ENCODE results near the gene FUT3. TPM values are rescaled to one million over a fixed set of nuclear protein-coding genes. Genes with fewer than 3 reads are reported as not detected.
"Not testable (repeated sequence)": the region's sequence is repeated elsewhere in the genome, so short reads cannot be mapped to it uniquely, and the experiment has no call there.

FUT3 gene
- total RNA-seq, 5 donors from 2014 or later (not counting 1 experiment from before 2014, with no cell fraction given), result 0.13 to 0.50 (median 0.18) TPM; not detected in 1

DNA sequence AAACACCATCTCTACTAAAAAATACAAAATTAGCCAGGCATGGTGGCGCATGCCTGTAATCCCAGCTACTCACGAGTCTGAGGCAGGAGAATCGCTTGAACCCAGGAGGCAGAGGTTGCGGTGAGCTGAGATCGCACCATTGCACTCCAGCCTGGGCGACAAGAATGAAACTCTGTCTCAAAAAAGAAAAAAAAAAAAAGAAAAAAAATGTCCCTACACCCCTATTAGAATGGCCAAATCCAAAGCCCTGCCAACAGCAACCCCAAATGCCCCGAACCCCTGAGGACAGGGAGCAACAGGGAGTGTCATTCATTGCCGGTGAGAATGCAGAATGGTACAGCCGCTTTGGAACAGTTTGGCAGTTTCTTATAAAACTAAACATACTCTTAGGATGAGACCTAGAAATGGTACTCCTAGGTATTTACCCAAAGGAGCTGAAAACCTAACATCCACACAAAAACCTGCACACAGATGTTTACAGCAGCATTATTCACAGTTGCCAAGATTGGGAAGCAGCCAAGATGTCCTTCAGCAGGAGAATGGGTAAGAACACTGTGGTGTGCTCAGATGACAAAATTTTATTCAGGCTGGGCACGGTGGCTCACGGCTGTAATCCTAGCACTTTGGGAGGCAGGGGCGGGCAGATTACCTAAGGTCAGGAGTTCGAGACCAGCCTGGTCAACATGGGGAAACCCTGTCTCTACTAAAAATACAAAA lies 32.1 kb upstream of the FUT3 start:
- H3K27me3 ChIP-seq (replicated peaks in 1 of 2; ENCODE audit: control insufficient read depth in 2 of 2, extremely low read depth in 1 of 2, insufficient read depth in 2 of 2, low read length in 1 of 2), result peaks cover 5 to 52% of the 10 kb centered on the region in 2 experiments
- H3K27me3 Mint-ChIP-seq, result peaks cover 7 to 27% of the 10 kb centered on the region in 2 donors
- DNase-seq; H3K27ac Mint-ChIP-seq; H3K9me3 Mint-ChIP-seq; H3K36me3 ChIP-seq (ENCODE audit: control insufficient read depth in 2 of 2, extremely low read depth in 1 of 2, insufficient read depth in 1 of 2, low read length in 1 of 2); H3K36me3 Mint-ChIP-seq; H3K27ac ChIP-seq (ENCODE audit: low read length); ATAC-seq (replicated peaks in 1 of 4); H3K9me3 ChIP-seq; H3K4me3 Mint-ChIP-seq; POLR2A ChIA-PET; H3K4me1 Mint-ChIP-seq; H3K4me1 ChIP-seq (ENCODE audit: control insufficient read depth in 1 of 2, extremely low read depth in 1 of 2, insufficient read depth in 2 of 2, low read length in 2 of 2); H3K4me3 ChIP-seq (ENCODE audit: control insufficient read depth in 1 of 2, extremely low read depth in 1 of 2, low read length in 1 of 2): not testable (repeated sequence)
- CTCF ChIA-PET, result interaction anchor here in 1 of 2 donors (0.7 kb wide), 1 partner anchor 371 kb away, joined by 5 read pairs; no protein-coding TSS in a partner anchor
- WGBS (ENCODE audit: insufficient coverage), result 91% methylated on average over 6 of the region's 13 CpGs

DNA sequence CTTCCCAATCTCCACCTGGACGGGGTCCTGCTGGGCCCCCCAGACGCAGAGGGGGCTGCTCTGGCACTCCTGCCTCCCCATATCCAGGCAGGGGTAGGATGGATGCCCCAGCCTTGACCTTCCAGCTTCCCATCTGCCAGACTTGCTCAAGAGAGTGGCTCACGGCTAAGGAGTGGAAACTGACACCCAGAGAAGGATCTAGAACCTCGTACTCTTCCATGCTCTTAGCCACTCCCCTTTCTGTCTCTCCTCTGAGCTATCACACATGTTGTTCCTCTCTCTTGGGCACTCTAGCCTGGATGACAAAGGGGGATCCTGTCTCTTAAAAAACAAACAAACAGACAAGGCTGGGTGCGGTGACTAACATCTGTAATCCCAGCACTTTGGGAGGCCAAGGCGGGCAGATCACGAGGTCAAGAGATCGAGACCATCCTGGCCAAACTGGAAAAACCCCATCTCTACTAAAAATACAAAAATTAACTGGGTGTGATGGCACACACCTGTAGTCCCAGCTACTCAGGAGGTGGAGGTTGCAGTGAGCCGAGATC lies 31.2 kb upstream of the FUT3 start:
- H3K27ac ChIP-seq (ENCODE audit: low read length), result no peak overlapping the region
- no peaks in the 10 kb centered on the region for H3K36me3 ChIP-seq (ENCODE audit: control insufficient read depth in 2 of 2, extremely low read depth in 1 of 2, insufficient read depth in 1 of 2, low read length in 1 of 2)
- H3K4me3 ChIP-seq (ENCODE audit: control insufficient read depth in 1 of 2, extremely low read depth in 1 of 2, low read length in 1 of 2), result no peak overlapping the region
- no peak for DNase-seq
- Mint-ChIP-seq H3K27ac (no peak overlapping the region), H3K27me3 (peaks cover 9 to 31% of the 10 kb centered on the region in 2 donors), H3K9me3 (no peaks in the 10 kb centered on the region), H3K36me3 (no peaks in the 10 kb centered on the region), H3K4me3 (no peak overlapping the region), H3K4me1 (no peaks in the 10 kb centered on the region)
- CTCF ChIA-PET, result interaction anchor here in 1 of 2 donors (0.7 kb wide), 1 partner anchor 370 kb away, joined by 5 read pairs; no protein-coding TSS in a partner anchor
- H3K27me3 ChIP-seq (replicated peaks in 1 of 2; ENCODE audit: control insufficient read depth in 2 of 2, extremely low read depth in 1 of 2, insufficient read depth in 2 of 2, low read length in 1 of 2), result peaks cover 5 to 59% of the 10 kb centered on the region in 2 experiments
- no peak for ATAC-seq (replicated peaks in 1 of 4)
- H3K4me1 ChIP-seq (ENCODE audit: control insufficient read depth in 1 of 2, extremely low read depth in 1 of 2, insufficient read depth in 2 of 2, low read length in 2 of 2), result no peaks in the 10 kb centered on the region
- POLR2A ChIA-PET, result no interaction called here
- WGBS (ENCODE audit: insufficient coverage), result 37% methylated on average over 4 of the region's 9 CpGs
- no peaks in the 10 kb centered on the region for H3K9me3 ChIP-seq

DNA sequence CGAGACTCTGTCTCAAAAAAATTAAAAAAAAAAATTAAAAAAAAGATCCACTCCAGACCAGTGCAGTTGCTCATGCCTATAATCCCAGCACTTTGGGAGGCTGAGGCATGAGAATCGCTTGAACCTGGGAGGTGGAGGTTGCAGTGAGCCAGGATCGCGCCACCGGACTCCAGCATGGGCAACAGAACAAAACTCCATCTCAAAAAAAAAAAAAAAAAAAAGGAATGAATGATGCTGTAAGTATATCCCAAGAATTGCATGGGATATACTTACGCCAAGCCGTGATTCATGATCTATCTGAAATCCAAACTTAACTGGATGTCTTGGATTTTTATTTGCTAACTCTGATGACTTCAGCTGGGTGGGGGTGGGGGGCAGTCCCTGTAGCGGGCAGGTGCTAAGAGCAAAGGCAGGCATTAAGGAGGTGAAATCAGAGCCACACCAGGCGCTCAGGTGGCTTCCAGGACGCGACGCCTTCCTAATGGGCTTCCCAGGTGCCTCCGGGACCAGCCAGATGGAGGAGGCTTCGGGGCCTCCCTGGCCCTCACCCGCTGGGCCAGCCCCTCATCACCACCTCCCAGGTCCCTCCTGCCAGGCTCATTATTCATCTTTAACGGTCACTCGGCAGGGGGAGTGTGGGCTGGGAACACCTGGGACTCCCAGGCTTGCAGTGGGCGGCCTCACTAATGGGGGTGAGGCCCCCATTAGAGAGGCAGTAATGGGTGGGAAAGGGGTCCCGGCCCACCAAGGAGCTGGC lies 30.5 kb upstream of the FUT3 start:
- CTCF ChIA-PET, result no interaction called here
- POLR2A ChIA-PET, result no interaction called here

DNA sequence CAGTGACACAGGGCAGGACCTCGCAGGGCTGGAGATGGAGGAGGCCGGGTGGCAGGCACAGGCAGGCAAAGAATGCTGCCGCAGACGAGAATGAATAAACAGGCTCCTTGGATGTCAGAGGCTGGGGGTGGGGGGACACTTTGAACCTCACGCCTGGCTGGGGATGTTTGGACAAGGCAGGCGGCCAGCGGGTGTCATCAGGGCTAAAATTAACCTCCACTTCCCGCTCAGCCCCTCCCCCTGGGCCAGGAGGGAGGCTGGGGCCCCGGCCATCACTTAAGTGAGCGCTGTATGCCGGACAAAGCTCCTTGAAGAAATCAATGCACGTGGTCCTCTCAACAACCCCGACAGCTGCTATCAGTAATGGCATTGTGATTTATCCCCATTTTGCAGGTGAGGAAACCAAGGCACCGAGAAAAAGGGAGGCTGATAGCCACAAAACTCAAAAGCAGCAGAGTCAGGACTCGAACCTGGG lies 29.4 kb upstream of the FUT3 start:
- no peaks in the 10 kb centered on the region for H3K36me3 Mint-ChIP-seq
- H3K9me3 ChIP-seq, result no peaks in the 10 kb centered on the region

More for the DNA sequence above, 30.5 kb upstream of the FUT3 start:
- H3K27me3 ChIP-seq (replicated peaks in 1 of 2; ENCODE audit: control insufficient read depth in 2 of 2, extremely low read depth in 1 of 2, insufficient read depth in 2 of 2, low read length in 1 of 2), result peaks cover 5 to 61% of the 10 kb centered on the region in 2 experiments
- no peaks in the 10 kb centered on the region for H3K36me3 ChIP-seq (ENCODE audit: control insufficient read depth in 2 of 2, extremely low read depth in 1 of 2, insufficient read depth in 1 of 2, low read length in 1 of 2)
- DNase-seq (no peak), ATAC-seq (replicated peaks in 1 of 4) (no peak)
- no peaks in the 10 kb centered on the region for H3K4me1 ChIP-seq (ENCODE audit: control insufficient read depth in 1 of 2, extremely low read depth in 1 of 2, insufficient read depth in 2 of 2, low read length in 2 of 2)
- Mint-ChIP-seq H3K27me3 (peaks cover 12 to 30% of the 10 kb centered on the region in 2 donors), H3K9me3 (no peaks in the 10 kb centered on the region), H3K27ac (no peak overlapping the region), H3K4me3 (no peak overlapping the region), H3K4me1 (no peaks in the 10 kb centered on the region), H3K36me3 (no peaks in the 10 kb centered on the region)
- no peak overlapping the region for H3K27ac ChIP-seq (ENCODE audit: low read length)
- 59% methylated on average over 8 of the region's 19 CpGs for WGBS (ENCODE audit: insufficient coverage)
- no peak overlapping the region for H3K4me3 ChIP-seq (ENCODE audit: control insufficient read depth in 1 of 2, extremely low read depth in 1 of 2, low read length in 1 of 2)
- no peaks in the 10 kb centered on the region for H3K9me3 ChIP-seq

DNA sequence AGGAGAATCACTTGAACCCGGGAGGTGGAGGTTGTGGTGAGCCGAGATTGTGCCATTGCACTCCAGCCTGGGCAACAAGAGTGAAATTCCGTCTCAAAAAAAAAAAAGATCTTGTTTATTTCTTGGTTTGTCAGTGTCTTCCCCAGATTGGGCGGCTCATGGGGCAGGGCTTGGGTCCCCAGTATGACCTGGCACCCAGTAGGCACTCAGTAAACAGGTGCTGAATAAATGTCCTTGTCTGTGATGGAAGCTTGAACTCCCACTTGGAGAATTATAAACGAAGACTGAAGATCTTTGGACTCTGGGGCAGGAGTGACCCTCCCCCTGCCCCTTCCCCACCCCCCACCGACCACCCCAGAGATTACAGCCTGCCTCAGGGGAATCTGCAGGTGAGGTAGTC lies 28.9 kb upstream of the FUT3 start:
- no peak overlapping the region for H3K4me3 Mint-ChIP-seq
- Histone ChIP-seq H3K4me3 (ENCODE audit: control insufficient read depth in 1 of 2, extremely low read depth in 1 of 2, low read length in 1 of 2) (no peak overlapping the region), H3K27ac (ENCODE audit: low read length) (no peak overlapping the region), H3K27me3 (replicated peaks in 1 of 2; ENCODE audit: control insufficient read depth in 2 of 2, extremely low read depth in 1 of 2, insufficient read depth in 2 of 2, low read length in 1 of 2) (peaks cover 5 to 61% of the 10 kb centered on the region in 2 experiments), H3K4me1 (ENCODE audit: control insufficient read depth in 1 of 2, extremely low read depth in 1 of 2, insufficient read depth in 2 of 2, low read length in 2 of 2) (no peaks in the 10 kb centered on the region), H3K36me3 (ENCODE audit: control insufficient read depth in 2 of 2, extremely low read depth in 1 of 2, insufficient read depth in 1 of 2, low read length in 1 of 2) (no peaks in the 10 kb centered on the region), H3K9me3 (no peaks in the 10 kb centered on the region)
- 64% methylated on average over 2 of the region's 6 CpGs for WGBS (ENCODE audit: insufficient coverage)
- peaks cover 17 to 34% of the 10 kb centered on the region in 2 donors for H3K27me3 Mint-ChIP-seq
- ATAC-seq (replicated peaks in 1 of 4), result no peak
- H3K27ac Mint-ChIP-seq, result no peak overlapping the region
- no peak for DNase-seq
- ChIA-PET CTCF (no interaction called here), POLR2A (interaction anchor here in 1 of 2 donors (0.7 kb wide), 1 partner anchor 88 kb away, joined by 3 read pairs; no protein-coding TSS in a partner anchor)
- H3K36me3 Mint-ChIP-seq, result no peaks in the 10 kb centered on the region
- no peaks in the 10 kb centered on the region for H3K4me1 Mint-ChIP-seq
- H3K9me3 Mint-ChIP-seq, result no peaks in the 10 kb centered on the region

More for the DNA sequence above, 29.4 kb upstream of the FUT3 start:
- DNase-seq (no peak), ATAC-seq (replicated peaks in 1 of 4) (no peak)
- Mint-ChIP-seq H3K27ac (no peak overlapping the region), H3K4me3 (no peak overlapping the region), H3K27me3 (peaks cover 17 to 36% of the 10 kb centered on the region in 2 donors), H3K4me1 (no peaks in the 10 kb centered on the region), H3K9me3 (no peaks in the 10 kb centered on the region)
- Histone ChIP-seq H3K4me3 (ENCODE audit: control insufficient read depth in 1 of 2, extremely low read depth in 1 of 2, low read length in 1 of 2) (no peak overlapping the region), H3K27me3 (replicated peaks in 1 of 2; ENCODE audit: control insufficient read depth in 2 of 2, extremely low read depth in 1 of 2, insufficient read depth in 2 of 2, low read length in 1 of 2) (peaks cover 5 to 64% of the 10 kb centered on the region in 2 experiments), H3K27ac (ENCODE audit: low read length) (no peak overlapping the region), H3K4me1 (ENCODE audit: control insufficient read depth in 1 of 2, extremely low read depth in 1 of 2, insufficient read depth in 2 of 2, low read length in 2 of 2) (no peaks in the 10 kb centered on the region), H3K36me3 (ENCODE audit: control insufficient read depth in 2 of 2, extremely low read depth in 1 of 2, insufficient read depth in 1 of 2, low read length in 1 of 2) (no peaks in the 10 kb centered on the region)
- 30% methylated on average over 10 of the region's 15 CpGs for WGBS (ENCODE audit: insufficient coverage)
- POLR2A ChIA-PET, result no interaction called here
- CTCF ChIA-PET, result no interaction called here

DNA sequence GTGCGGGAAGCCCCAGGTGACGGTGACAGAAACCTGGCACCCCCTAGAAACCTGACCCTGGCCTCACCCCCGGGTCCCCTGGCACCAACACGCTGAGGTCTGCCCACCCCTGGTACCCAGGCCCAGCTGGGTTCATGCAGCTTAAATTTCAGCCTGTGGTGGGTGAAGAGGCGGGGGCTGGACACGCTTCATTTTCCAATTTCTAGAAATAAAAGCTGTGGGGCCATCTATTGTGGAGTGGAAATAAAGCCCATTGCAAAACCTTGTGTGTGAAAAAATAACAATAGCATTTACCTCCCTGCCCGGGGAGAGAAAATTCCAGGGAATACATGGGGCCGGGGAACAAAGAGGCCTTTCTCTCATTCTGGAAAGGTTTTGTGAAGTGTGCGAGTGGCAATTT lies 26.6 kb upstream of the FUT3 start:
- no peak for ATAC-seq (replicated peaks in 1 of 4)
- H3K27me3 ChIP-seq (replicated peaks in 1 of 2; ENCODE audit: control insufficient read depth in 2 of 2, extremely low read depth in 1 of 2, insufficient read depth in 2 of 2, low read length in 1 of 2), result peaks cover 5 to 61% of the 10 kb centered on the region in 2 experiments
- H3K27me3 Mint-ChIP-seq, result peaks cover 17 to 34% of the 10 kb centered on the region in 2 donors
- H3K27ac ChIP-seq (ENCODE audit: low read length), result no peak overlapping the region
- H3K4me3 Mint-ChIP-seq, result no peak overlapping the region
- no peak overlapping the region for H3K4me3 ChIP-seq (ENCODE audit: control insufficient read depth in 1 of 2, extremely low read depth in 1 of 2, low read length in 1 of 2)
- H3K36me3 Mint-ChIP-seq, result no peaks in the 10 kb centered on the region
- H3K27ac Mint-ChIP-seq, result no peak overlapping the region
- no peaks in the 10 kb centered on the region for H3K36me3 ChIP-seq (ENCODE audit: control insufficient read depth in 2 of 2, extremely low read depth in 1 of 2, insufficient read depth in 1 of 2, low read length in 1 of 2)
- no peaks in the 10 kb centered on the region for H3K9me3 Mint-ChIP-seq
- CTCF ChIA-PET, result no interaction called here
- POLR2A ChIA-PET, result no interaction called here
- no peaks in the 10 kb centered on the region for H3K4me1 Mint-ChIP-seq
- no peaks in the 10 kb centered on the region for H3K9me3 ChIP-seq
- no peaks in the 10 kb centered on the region for H3K4me1 ChIP-seq (ENCODE audit: control insufficient read depth in 1 of 2, extremely low read depth in 1 of 2, insufficient read depth in 2 of 2, low read length in 2 of 2)
- no peak for DNase-seq
- 78% methylated on average over 4 of the region's 9 CpGs for WGBS (ENCODE audit: insufficient coverage)
